ENCODE results near the gene HSD11B1.

Gene HSD11B1

GRCh38 chr1:209756615-209757445, 52.2 kb downstream of the HSD11B1 start:
- DNase-seq, result peak; percentile 22 to 43

DNA sequence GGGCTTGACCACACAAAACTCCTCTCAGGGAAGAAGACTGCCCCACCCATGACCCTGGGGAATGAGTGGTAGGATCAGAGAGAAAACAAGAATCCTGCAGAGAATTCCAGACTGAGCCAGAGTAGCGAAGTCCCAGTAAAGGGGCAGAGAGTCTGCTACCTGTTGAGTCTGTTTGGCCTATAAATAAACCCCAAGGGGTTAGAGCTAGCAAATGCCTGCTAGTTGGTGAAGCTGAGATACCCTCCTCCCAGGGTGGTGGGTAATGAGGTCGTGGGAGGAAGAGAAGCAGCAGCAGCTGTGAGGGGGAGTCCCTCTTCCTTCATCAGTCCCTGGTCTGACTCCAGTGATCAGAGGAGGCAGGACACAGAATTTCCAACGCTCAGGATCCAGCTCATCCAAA, 53.8 kb downstream of the HSD11B1 start:
- DNase-seq, result peak in 1 of 2 experiments; percentile 7

GRCh38 chr1:209759829-209760359, 55.2 kb downstream of the HSD11B1 start:
- DNase-seq, result no peak

DNA sequence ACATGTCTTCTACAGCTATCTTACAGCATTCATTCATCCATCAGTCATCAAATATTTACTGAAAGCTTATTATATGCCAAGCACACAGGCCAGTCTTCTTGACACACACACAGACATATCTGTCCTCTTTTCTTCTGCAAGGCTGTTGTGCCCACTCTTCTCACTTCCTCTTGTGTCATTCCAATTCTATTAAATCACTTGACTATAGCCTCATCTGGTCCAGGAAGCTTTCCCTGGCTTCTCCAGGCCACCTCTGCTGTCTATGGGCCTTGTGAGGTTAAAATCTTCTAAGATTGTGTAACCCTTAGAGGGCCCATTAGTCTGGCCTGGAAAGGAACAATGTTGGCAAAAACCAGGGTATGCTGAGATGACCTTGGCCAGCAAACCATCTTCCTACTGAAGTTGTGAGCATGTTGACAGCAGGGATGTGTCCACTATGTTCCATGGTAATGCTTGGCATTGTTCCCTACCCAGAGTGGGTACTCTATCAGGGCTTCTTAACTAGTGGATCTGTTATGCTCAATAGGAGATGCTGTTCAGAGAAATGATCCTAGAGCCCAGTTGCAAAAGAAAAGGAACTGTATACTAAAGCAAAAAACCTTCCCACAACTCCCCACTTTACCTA, 56.5 kb downstream of the HSD11B1 start:
- DNase-seq, result no peak

- no peak for DNase-seq
Observed at GRCh38 chr1:209766051-209766450, 61.4 kb downstream of the HSD11B1 start.

GRCh38 chr1:209767096-209767495, 62.5 kb downstream of the HSD11B1 start:
- DNase-seq, result no peak

GRCh38 chr1:209767706-209768105, 63.1 kb downstream of the HSD11B1 start:
- DNase-seq, result peak; percentile 80 to 88

GRCh38 chr1:209768354-209768774, 63.7 kb downstream of the HSD11B1 start:
- DNase-seq, result peak in 1 of 2 experiments; percentile 17

DNA sequence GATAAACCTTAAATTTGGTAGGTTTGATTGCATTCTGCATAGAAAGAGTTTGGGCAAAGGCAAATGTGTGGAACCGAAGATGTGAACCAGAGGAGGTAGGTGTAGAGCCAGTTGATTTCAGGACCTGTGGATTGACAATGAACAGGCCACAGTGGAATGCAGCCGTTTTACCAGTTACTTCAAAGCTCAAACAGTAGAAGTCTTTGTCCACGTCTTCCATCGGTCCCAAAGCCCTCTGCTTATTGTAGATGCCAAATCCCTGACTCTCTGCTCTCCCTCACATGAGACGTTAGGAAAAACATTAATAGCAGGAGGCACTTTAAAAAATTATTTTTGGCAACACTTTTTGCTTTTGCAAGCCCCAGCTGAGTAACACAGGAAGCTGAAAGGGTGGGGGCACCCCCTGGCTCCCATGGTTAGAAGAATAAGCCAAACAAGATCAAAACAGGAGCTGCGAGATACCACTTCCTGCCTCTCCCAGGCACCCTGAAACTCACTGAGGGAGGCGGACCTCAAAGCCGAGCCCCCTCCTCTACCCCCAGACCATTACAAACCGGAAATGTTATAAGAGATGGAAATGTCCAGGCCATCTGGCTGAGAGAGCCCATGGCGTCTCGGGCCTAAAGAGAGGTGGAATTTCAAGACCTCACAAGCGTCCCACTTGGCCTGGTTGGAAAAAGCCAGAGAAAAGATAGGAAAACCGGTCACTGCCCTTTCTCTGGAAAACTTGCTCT, 64.7 kb downstream of the HSD11B1 start:
- DNase-seq, result peak; percentile 82 to 83

GRCh38 chr1:209769971-209770370, 65.3 kb downstream of the HSD11B1 start:
- peak; percentile 48 to 61 for DNase-seq

DNA sequence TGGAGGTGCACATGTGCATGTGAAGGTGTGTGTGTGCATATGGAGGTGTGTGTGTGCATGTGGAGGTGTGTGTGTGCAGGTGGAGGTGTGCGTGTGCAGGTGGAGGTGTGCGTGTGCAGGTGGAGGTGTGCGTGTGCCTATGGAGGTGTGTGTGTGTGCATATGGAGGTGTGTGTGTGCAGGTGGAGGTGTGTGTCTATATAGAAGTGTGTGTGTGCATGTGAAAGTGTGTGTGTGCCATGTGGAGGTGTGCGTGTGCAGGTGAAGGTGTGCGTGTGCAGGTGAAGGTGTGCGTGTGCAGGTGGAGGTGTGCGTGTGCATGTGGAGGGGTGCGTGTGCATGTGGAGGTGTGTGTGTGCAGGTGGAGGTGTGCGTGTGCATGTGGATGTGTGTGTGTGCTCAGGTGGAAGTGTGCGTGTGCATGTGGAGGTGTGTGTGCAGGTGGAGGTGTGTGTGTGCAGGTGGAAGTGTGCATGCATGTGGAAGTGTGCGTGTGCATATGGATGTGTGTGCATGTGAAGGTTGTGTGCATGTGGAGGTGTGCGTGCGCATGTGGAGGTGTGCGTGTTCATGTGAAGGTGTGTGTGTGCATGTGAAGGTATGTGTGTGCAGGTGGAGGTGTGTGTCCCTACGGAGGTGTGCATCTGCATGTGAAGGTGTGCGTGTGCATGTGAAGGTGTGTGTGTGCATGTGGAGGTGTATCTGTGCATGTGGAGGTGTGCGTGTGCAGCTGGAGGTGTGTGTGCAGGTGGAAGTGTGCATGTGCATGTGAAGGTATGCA, 66.2 kb downstream of the HSD11B1 start:
- DNase-seq, result no peak

GRCh38 chr1:209772126-209772525, 67.5 kb downstream of the HSD11B1 start:
- no peak for DNase-seq

- DNase-seq, result no peak
Observed at GRCh38 chr1:209774592-209774991, 69.9 kb downstream of the HSD11B1 start.

GRCh38 chr1:209775678-209776077, 71.0 kb downstream of the HSD11B1 start:
- no peak for DNase-seq

DNA sequence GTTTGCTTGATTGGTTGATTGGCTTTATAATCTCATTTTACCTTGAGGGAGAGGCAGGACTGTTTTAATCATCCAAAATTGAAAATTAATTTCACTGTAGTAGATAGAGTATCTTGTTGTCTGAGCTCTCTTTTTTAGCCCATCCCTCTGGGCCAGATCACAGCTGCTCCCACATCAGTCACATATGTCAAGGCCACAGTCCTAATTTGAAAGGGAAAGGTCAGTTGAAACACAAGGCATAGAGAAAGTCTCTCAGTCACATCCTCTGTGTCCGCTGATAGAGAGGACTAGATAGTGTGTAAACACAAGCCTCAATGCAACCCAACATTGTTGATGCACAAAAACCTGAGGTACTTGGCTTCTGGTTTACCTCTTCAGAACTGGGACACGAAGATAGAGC, 72.9 kb downstream of the HSD11B1 start:
- no peak for DNase-seq

GRCh38 chr1:209778102-209778501, 73.5 kb downstream of the HSD11B1 start:
- no peak for DNase-seq

GRCh38 chr1:209780268-209780667, 75.6 kb downstream of the HSD11B1 start:
- DNase-seq, result no peak

DNA sequence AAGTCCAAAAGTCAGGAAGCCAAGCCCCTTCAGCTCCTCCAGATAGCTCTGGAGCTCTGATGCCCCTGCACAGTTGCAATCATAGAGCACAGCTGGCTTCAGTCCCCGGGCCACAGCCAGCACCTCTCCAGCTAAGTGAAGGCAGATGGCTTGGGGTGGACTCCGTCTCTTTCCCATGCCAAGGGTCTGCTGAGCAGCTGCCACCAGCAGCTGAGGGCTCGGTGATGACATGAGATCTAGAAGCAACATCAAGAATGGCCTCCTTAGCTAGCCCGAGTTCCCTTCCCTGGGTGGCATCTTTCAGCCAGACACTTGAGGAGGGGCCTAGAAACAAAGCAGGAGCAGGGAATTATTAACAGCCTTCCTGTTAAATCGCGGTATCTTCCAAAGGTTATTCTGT, 78.7 kb downstream of the HSD11B1 start:
- no peak for DNase-seq
